Measurements from ENCODE around the gene HYCC2. TPM values are rescaled to one million over a fixed set of nuclear protein-coding genes. Genes with fewer than 3 reads are reported as not detected.
"Not testable (repeated sequence)": the region's sequence is repeated elsewhere in the genome, so short reads cannot be mapped to it uniquely, and the experiment has no call there.

Gene HYCC2
- total RNA-seq, 1 experiment from 2014 or later, result 40.0 TPM

DNA sequence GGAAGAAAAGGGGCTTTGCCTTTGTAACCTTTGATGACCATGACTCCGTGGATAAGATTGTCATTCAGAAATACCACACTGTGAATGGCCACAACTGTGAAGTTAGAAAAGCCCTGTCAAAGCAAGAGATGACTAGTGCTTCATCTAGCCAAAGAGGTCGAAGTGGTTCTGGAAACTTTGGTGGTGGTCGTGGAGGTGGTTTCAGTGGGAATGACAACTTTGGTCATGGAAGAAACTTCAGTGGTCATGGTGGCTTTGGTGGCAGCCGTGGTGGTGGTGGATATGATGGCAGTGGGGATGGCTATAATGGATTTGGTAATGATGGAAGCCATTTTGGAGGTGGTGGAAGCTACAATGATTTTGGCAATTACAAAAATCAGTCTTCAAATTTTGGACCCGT, 8.0 kb downstream of the HYCC2 start:
- H3K4me3 ChIP-seq (ENCODE audit: low read length); H3K9ac ChIP-seq (ENCODE audit: low read length); H3K9me2 ChIP-seq (replicated peaks; ENCODE audit: insufficient read depth, low read length); H2AFZ ChIP-seq (ENCODE audit: low read length); H3K27me3 ChIP-seq (ENCODE audit: low read length); H3K27ac ChIP-seq (ENCODE audit: low read length); DNase-seq; H3K4me2 ChIP-seq (ENCODE audit: low read depth, low read length, poor library complexity, severe bottlenecking); H4K20me1 ChIP-seq (ENCODE audit: insufficient read depth, low read depth, low read length); H3K36me3 ChIP-seq (ENCODE audit: insufficient read depth, low read length); H3K9me3 ChIP-seq (ENCODE audit: low read length): not testable (repeated sequence)
- H3K4me1 ChIP-seq (ENCODE audit: low read length), result peaks cover 58% of the 10 kb centered on the region
- peaks cover 90% of the 10 kb centered on the region for H3K79me2 ChIP-seq (ENCODE audit: low read length)

GRCh38 chr2:201059961-201060755, 11.3 kb downstream of the HYCC2 start:
- Histone ChIP-seq H3K27me3 (ENCODE audit: low read length) (no peaks in the 10 kb centered on the region), H3K9me2 (replicated peaks; ENCODE audit: insufficient read depth, low read length) (no peaks in the 10 kb centered on the region), H3K79me2 (ENCODE audit: low read length) (peaks cover 87% of the 10 kb centered on the region), H3K4me2 (ENCODE audit: low read depth, low read length, poor library complexity, severe bottlenecking) (peak overlapping the region; percentile 10), H3K27ac (ENCODE audit: low read length) (peak overlapping the region; percentile 26; the same call in 1 of the 2 replicates), H2AFZ (ENCODE audit: low read length) (no peak overlapping the region), H3K4me1 (ENCODE audit: low read length) (peaks cover 45% of the 10 kb centered on the region), H3K9me3 (ENCODE audit: low read length) (no peaks in the 10 kb centered on the region), H4K20me1 (ENCODE audit: insufficient read depth, low read depth, low read length) (no peaks in the 10 kb centered on the region), H3K4me3 (ENCODE audit: low read length) (no peak overlapping the region), H3K9ac (ENCODE audit: low read length) (no peak overlapping the region), H3K36me3 (ENCODE audit: insufficient read depth, low read length) (no peaks in the 10 kb centered on the region)
- no peak for DNase-seq

- H3K9me2 ChIP-seq (replicated peaks; ENCODE audit: insufficient read depth, low read length), result no peaks in the 10 kb centered on the region
- no peaks in the 10 kb centered on the region for H3K9me3 ChIP-seq (ENCODE audit: low read length)
- H4K20me1 ChIP-seq (ENCODE audit: insufficient read depth, low read depth, low read length), result no peaks in the 10 kb centered on the region
- peaks cover 45% of the 10 kb centered on the region for H3K4me1 ChIP-seq (ENCODE audit: low read length)
- H3K36me3 ChIP-seq (ENCODE audit: insufficient read depth, low read length), result no peaks in the 10 kb centered on the region
- no peak overlapping the region for H3K4me3 ChIP-seq (ENCODE audit: low read length)
- H3K79me2 ChIP-seq (ENCODE audit: low read length), result peaks cover 91% of the 10 kb centered on the region
- DNase-seq, result no peak
- H3K27me3 ChIP-seq (ENCODE audit: low read length), result no peaks in the 10 kb centered on the region
- H3K9ac ChIP-seq (ENCODE audit: low read length), result no peak overlapping the region
- no peak overlapping the region for H2AFZ ChIP-seq (ENCODE audit: low read length)
- H3K4me2 ChIP-seq (ENCODE audit: low read depth, low read length, poor library complexity, severe bottlenecking), result no peak overlapping the region
- H3K27ac ChIP-seq (ENCODE audit: low read length), result no peak overlapping the region
Measured at GRCh38 chr2:201058914-201059313, 12.6 kb downstream of the HYCC2 start.

DNA sequence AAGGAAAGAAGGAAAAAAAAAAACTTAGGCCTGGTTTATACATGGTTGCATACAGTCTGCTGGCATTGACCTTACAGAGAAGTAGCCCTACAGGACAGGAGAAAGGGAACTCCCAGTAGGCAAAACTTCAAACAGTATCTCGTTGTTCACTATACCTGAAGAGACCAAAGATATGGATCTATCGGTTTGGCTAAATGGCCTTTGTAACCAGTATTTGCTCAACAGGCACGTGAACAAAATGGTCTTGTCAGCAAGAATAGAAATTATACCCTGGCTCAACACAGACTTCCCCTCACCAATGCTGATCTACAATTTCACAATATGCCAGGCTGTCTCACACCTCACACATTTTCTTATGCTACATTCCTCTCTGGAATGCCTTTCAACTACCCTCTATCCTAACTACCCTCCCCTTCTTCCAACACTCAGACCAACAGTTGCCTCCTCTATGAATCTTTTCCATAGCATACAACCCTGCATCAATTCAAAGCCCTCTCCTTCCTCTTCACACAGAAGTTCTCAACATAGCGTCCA, 13.7 kb downstream of the HYCC2 start:
- no peaks in the 10 kb centered on the region for H3K9me2 ChIP-seq (replicated peaks; ENCODE audit: insufficient read depth, low read length)
- no peak overlapping the region for H2AFZ ChIP-seq (ENCODE audit: low read length)
- no peak for DNase-seq
- peaks cover 90% of the 10 kb centered on the region for H3K79me2 ChIP-seq (ENCODE audit: low read length)
- peak overlapping the region; percentile 6; the same call in 1 of the 2 replicates for H3K9ac ChIP-seq (ENCODE audit: low read length)
- H3K9me3 ChIP-seq (ENCODE audit: low read length), result no peaks in the 10 kb centered on the region
- no peaks in the 10 kb centered on the region for H4K20me1 ChIP-seq (ENCODE audit: insufficient read depth, low read depth, low read length)
- peak overlapping the region; percentile 14 for H3K4me2 ChIP-seq (ENCODE audit: low read depth, low read length, poor library complexity, severe bottlenecking)
- H3K36me3 ChIP-seq (ENCODE audit: insufficient read depth, low read length), result no peaks in the 10 kb centered on the region
- no peaks in the 10 kb centered on the region for H3K27me3 ChIP-seq (ENCODE audit: low read length)
- H3K4me3 ChIP-seq (ENCODE audit: low read length), result no peak overlapping the region
- H3K4me1 ChIP-seq (ENCODE audit: low read length), result peaks cover 45% of the 10 kb centered on the region
- H3K27ac ChIP-seq (ENCODE audit: low read length), result peak overlapping the region; percentile 60

- H3K36me3 ChIP-seq (ENCODE audit: insufficient read depth, low read length), result no peaks in the 10 kb centered on the region
- no peaks in the 10 kb centered on the region for H3K9me3 ChIP-seq (ENCODE audit: low read length)
- H3K9ac ChIP-seq (ENCODE audit: low read length), result peak overlapping the region; percentile 6; the same call in 1 of the 2 replicates
- H3K27ac ChIP-seq (ENCODE audit: low read length), result peak overlapping the region; percentile 60
- H3K27me3 ChIP-seq (ENCODE audit: low read length), result no peaks in the 10 kb centered on the region
- peaks cover 95% of the 10 kb centered on the region for H3K79me2 ChIP-seq (ENCODE audit: low read length)
- H3K9me2 ChIP-seq (replicated peaks; ENCODE audit: insufficient read depth, low read length), result no peaks in the 10 kb centered on the region
- H4K20me1 ChIP-seq (ENCODE audit: insufficient read depth, low read depth, low read length), result no peaks in the 10 kb centered on the region
- H3K4me2 ChIP-seq (ENCODE audit: low read depth, low read length, poor library complexity, severe bottlenecking), result peak overlapping the region; percentile 14
- DNase-seq, result no peak
- peaks cover 45% of the 10 kb centered on the region for H3K4me1 ChIP-seq (ENCODE audit: low read length)
- no peak overlapping the region for H2AFZ ChIP-seq (ENCODE audit: low read length)
- no peak overlapping the region for H3K4me3 ChIP-seq (ENCODE audit: low read length)
Measured at GRCh38 chr2:201057087-201057521, 14.4 kb downstream of the HYCC2 start.

GRCh38 chr2:201049455-201049854, 22.0 kb downstream of the HYCC2 start:
- peaks cover 98% of the 10 kb centered on the region for H3K79me2 ChIP-seq (ENCODE audit: low read length)
- no peak overlapping the region for H3K27ac ChIP-seq (ENCODE audit: low read length)
- no peaks in the 10 kb centered on the region for H4K20me1 ChIP-seq (ENCODE audit: insufficient read depth, low read depth, low read length)
- H3K9ac ChIP-seq (ENCODE audit: low read length), result no peak overlapping the region
- no peaks in the 10 kb centered on the region for H3K9me3 ChIP-seq (ENCODE audit: low read length)
- DNase-seq, result no peak
- no peak overlapping the region for H3K4me2 ChIP-seq (ENCODE audit: low read depth, low read length, poor library complexity, severe bottlenecking)
- H3K36me3 ChIP-seq (ENCODE audit: insufficient read depth, low read length), result peaks cover 26% of the 10 kb centered on the region
- H3K27me3 ChIP-seq (ENCODE audit: low read length), result no peaks in the 10 kb centered on the region
- H2AFZ ChIP-seq (ENCODE audit: low read length), result no peak overlapping the region
- no peaks in the 10 kb centered on the region for H3K4me1 ChIP-seq (ENCODE audit: low read length)
- no peaks in the 10 kb centered on the region for H3K9me2 ChIP-seq (replicated peaks; ENCODE audit: insufficient read depth, low read length)
- no peak overlapping the region for H3K4me3 ChIP-seq (ENCODE audit: low read length)

GRCh38 chr2:201046881-201047280, 24.6 kb downstream of the HYCC2 start:
- DNase-seq, result no peak
- Histone ChIP-seq H3K27ac (ENCODE audit: low read length) (no peak overlapping the region), H3K79me2 (ENCODE audit: low read length) (peaks cover 83% of the 10 kb centered on the region), H3K27me3 (ENCODE audit: low read length) (no peaks in the 10 kb centered on the region), H3K4me2 (ENCODE audit: low read depth, low read length, poor library complexity, severe bottlenecking) (no peak overlapping the region), H4K20me1 (ENCODE audit: insufficient read depth, low read depth, low read length) (no peaks in the 10 kb centered on the region), H3K36me3 (ENCODE audit: insufficient read depth, low read length) (peaks cover 33% of the 10 kb centered on the region), H3K9me3 (ENCODE audit: low read length) (no peaks in the 10 kb centered on the region), H3K9me2 (replicated peaks; ENCODE audit: insufficient read depth, low read length) (no peaks in the 10 kb centered on the region), H3K4me3 (ENCODE audit: low read length) (no peak overlapping the region), H3K9ac (ENCODE audit: low read length) (no peak overlapping the region), H2AFZ (ENCODE audit: low read length) (no peak overlapping the region), H3K4me1 (ENCODE audit: low read length) (no peaks in the 10 kb centered on the region)

GRCh38 chr2:201043050-201043449, 28.4 kb downstream of the HYCC2 start:
- not testable (repeated sequence) for H3K9me2 ChIP-seq (replicated peaks; ENCODE audit: insufficient read depth, low read length); H3K4me3 ChIP-seq (ENCODE audit: low read length); DNase-seq; H3K9ac ChIP-seq (ENCODE audit: low read length); H3K27ac ChIP-seq (ENCODE audit: low read length); H3K4me2 ChIP-seq (ENCODE audit: low read depth, low read length, poor library complexity, severe bottlenecking); H3K9me3 ChIP-seq (ENCODE audit: low read length); H2AFZ ChIP-seq (ENCODE audit: low read length); H3K4me1 ChIP-seq (ENCODE audit: low read length); H4K20me1 ChIP-seq (ENCODE audit: insufficient read depth, low read depth, low read length); H3K27me3 ChIP-seq (ENCODE audit: low read length)
- peaks cover 39% of the 10 kb centered on the region for H3K36me3 ChIP-seq (ENCODE audit: insufficient read depth, low read length)
- H3K79me2 ChIP-seq (ENCODE audit: low read length), result peaks cover 76% of the 10 kb centered on the region
